Astrocyte (in vitro differentiated cells and primary cell): Measurements from ENCODE around the gene CSRNP2.

Experiments
- CTCF ChIP-seq: IDR thresholded peaks from 2 replicates; pipeline ENCODE4 v1.5.1; 2011; ENCODE audit warnings: low read depth, mild to moderate bottlenecking, inconsistent platforms, low read length, moderate library complexity; ENCODE audit not compliant: insufficient read depth
- EZH2 ChIP-seq: IDR thresholded peaks from 2 replicates; pipeline ENCODE4 v1.6.1; 2012; ENCODE audit warnings: mild to moderate bottlenecking, low read length, inconsistent platforms; ENCODE audit not compliant: insufficient read depth

GRCh38 chr12:51075390-51075789 is 8.0 kb downstream of the CSRNP2 start:
- no peak for TF ChIP-seq CTCF
- TF ChIP-seq EZH2: no peak
